HG03139 (cell line): ENCODE results near the gene GMCL1.
"Not testable (repeated sequence)": the region's sequence is repeated elsewhere in the genome, so short reads cannot be mapped to it uniquely, and the experiment has no call there.

Source experiments
- ATAC-seq: cut with Tn5 transposase; IDR thresholded peaks from one replicate; pipeline ENCODE4 v1.9.1; 2021; ENCODE audit not compliant: unreplicated experiment

The GMCL1 gene

DNA sequence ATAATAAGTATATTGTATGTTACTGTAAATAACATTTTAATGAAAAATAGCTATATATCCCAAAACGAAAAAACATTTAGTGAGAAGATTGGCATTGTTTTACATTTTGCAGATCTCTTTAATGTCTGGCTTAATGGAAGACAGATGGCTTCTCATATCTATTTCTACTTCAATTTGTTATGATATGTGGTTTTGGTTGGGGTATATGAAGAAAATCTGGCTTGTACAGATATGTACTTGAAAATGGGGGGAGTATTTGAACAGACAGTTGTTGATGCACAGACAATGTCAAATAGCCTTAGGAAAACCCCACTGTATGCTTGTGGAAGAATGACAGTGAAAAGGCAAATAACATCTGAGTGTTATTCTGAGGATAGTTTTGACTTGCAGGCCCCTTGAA is 23.6 kb upstream of the GMCL1 start:
- no peak for ATAC-seq

DNA sequence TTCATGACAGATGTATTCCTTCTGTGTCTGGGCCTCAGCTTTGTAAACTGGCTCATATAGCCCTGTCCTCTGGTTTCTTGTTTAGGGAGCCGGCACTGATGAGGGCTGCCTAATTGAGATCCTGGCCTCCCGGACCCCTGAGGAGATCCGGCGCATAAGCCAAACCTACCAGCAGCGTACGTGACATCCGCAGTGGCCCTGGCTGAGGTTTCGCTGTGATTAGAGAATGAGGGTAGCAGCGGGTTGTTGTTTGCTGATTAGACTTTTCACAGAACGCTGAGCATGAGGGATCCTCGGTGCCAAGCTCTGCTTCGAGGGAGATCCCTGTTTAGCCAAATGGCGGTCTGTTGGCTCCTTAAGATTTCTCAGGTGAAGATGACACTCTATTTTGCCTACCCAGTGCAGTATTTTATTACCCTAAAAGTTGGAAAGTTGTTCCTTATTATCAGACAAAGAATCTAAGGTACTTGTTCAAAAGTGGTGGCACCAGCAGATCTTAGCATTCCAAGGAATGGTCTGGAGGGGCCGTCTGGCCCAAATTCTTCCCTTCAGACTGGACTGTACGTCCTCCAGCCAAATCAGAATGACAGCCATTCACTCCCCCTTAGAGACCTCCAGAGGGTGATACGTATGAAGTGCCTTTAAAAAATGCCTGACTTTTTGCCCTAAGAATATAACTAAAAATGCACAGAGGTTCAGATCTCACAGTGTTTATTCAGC is 21.5 kb upstream of the GMCL1 start:
- ATAC-seq: no peak

DNA sequence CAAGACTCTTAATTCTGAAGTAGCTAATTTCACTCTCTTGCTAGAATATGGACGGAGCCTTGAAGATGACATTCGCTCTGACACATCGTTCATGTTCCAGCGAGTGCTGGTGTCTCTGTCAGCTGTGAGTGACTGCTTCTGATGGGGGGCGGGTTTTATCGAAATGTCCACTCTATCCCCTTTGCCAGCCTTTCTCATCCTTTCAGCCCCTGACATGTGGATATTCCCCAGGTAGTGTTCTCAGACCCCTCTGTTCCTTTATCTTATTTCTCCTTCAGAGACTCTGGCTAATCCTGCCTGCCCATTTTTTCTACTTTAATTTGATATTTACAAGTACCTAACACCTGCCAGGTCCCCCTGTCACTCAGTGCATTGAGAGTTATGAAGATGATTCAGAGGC is 18.9 kb upstream of the GMCL1 start:
- no peak for ATAC-seq

DNA sequence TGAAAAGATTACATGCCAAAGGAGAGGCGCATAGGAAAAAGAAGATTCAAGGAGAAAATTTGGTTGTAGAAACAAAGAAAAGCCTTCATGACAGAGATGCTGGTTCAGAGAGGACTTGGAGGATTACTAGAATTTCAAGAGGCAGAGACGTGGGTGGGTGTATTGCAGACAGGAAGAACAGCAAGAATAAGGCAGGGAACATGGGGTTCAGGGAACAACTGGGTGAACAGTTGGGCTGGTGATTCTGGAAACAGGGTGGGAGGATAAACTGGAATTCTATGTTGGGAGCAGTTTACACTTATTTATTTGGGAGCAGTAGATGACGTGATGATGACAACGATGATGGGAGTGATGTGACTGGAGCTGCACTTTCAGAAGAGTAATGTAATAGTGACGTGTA is 18.4 kb upstream of the GMCL1 start:
- no peak for ATAC-seq

DNA sequence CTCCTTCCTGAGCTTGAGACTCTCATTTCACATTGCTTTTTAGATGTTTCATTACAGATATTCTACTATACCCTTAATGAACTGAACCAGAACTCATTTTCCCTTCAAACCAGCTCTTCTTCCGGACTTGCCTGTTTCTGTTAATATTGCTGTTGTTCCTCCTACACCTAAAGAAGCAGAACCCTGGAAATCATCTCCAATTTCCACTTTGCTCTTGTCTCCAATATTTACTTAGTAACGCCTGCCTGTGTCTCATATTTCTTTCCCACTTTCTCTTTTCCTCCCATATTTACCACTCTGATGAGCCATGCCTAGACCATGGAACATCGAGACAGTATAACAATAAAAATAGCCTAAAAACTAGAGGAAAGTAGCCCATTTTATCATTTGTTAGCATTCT is 17.9 kb upstream of the GMCL1 start:
- no peak for ATAC-seq

DNA sequence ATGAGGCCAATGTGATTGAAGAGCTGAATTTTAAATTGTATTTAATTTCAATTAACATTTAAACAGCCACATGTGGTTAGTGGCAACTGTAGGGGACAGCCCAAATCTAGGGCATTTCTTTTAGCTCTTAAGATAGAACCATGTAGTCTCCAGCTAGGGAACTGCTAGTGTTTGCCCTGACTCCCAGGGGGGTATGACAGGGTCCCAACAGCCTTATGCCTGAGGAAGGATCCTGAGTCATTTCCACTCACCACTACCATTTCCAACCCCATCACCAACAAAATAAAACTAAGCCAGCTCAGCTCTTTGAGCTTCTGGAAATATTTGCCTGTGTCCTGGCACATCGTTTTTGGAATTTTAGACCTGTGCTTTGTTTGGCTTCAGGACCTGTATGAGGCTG is 13.7 kb upstream of the GMCL1 start:
- no peak for ATAC-seq

DNA sequence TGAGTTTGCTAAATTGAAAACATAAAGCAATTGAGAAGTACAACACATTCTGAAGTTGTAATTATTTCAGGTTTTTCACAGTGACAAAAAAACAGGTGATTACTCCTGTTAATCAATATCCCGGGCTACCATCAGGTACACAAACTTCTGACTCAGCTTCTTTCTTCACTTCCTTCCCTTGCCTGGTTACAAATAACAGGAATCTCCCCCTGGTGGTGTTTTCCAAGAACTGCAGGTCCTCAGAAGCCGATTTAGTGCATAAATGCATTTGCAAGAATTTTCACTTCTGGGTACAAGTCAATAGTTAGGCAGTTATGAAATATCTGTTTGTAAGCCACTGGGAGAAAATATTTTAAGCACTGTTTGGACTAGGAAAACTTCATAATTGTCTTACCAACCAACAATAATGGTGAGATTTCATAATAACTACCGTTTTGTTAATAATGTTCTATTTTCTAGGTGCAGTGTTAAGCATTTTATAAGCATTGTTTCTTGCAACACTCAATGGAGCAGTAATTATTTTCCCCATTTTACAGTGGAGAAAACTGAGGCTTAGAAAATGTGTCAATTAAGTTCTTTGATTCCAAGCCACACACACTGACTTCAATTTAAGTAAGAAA is 12.4 kb upstream of the GMCL1 start:
- peak; percentile 68 for ATAC-seq

DNA sequence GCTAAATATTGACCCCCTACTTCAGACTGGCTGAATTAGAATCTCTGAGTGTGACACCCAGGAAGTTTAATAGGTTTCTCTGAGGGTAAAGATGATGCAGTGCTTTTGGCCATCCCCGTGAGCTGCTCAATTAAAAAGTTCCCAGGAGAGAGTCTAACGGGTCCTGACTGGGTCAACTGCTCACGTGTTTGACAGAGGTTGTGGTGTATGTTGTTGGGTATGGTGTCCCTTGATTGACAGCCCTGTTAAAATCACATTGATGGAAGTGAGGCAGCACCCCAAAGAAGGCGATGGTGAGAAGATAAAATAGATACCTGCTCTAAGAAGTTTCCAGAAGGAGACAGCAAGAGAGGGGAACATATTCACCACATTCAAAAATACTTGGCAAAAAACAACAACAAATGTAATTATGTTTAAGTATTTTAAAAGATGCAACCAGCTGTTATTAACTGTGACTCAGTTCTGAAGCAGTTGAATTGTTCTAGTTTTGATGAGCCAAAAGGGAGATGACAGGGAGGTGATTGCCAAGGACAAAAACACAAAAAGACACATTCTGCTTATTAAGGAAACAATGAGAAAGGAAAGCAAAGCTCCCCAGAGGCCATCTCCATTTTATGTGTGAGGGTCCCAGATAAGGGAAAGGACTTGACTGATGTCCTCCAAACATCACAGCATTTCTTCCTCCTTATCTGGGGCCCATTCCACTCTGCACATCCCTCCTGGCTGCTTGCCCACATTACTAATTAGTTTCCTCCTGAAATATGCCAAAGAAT is 11.5 kb upstream of the GMCL1 start:
- ATAC-seq: no peak

DNA sequence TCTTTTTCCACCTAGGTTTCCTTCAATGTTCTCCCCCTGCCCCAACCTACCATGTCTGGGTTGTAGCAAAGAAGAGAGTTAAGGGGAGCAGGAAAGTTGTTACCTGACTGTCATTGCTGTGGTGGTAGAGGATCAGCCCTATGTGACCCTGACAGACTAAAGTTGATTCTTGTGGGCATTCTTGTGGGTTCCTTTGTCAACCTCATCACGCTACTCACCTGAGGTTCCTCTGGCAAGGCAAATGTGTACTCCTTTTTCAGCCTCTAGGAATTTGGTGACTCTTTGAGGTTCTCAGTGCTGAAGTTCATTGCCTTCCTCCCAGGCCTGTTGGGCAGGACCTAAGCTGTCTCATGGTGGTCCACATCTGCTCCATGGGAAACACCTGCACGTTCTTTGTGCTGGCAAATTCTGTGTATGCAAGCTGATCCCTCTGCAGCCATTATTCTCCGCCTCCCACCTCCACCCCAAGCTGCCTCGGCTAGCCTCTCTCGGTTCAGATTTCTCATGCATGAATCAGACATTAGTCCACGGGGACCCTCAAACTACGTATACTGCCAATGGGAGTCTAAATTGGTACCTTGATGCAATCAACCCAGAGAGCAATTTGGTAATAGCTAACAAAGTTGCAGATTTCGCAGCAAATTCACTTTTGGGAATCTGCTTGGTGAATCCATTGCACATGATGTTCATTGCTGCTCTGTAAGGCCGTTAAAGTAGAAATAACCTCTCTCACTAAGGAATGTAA is 1.5 kb upstream of the GMCL1 start:
- ATAC-seq: no peak

DNA sequence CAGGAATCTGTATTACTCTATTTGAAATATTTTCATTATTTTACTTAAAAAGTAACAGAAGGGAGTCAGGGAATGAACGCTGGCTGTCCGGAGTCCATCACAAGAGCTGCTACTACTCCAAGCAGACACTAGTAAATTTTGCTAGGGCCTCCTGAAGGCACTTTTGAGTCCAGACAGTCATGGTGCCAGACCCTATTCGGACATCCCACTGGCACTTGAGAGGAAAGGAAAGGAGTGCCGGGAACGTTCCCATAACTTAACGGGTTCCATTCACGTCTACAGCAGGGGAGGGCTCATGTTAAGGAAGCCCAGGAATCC is 563 bp upstream of the GMCL1 start:
- peak; percentile 9 for ATAC-seq

DNA sequence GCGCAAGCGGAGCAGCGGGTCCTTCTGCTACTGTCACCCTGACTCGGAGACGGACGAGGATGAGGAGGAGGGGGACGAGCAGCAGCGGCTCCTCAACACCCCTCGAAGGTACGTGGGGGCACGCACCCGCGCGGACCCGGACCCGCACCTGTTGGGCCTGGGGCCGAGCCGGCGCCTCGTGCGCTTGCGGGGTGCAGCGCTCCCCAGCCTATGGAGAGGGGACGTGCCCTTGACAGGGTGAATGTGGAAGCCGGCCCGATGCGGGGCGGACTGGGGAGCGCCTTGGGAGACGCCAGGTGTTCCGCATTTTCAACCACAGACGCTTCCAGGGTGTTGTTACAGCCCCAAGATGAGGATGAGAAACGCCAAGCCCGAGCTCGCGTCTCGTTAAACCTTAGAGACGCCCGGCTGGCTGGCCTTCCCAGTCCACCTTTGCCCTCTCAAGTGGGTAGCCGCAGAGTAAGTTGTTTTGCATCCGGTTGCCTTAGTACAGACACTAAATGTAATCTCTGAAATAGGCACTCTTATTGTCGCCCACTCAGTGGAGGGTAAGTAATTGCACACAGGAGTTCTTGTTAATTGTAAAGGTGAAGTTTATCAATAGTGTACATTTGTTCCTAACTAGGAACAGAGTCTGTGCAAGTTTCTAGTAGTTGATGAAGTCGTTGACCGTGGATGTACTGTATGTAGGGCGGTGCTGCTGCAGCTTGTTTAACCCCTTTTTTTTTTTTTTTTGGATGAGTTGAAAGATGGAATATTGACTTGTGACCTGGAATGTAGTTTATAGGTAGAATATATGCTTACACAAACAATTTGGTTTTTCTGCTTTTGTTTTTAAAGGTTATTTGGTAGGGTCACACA is 815 bp downstream of the GMCL1 start:
- peak; percentile 22 for ATAC-seq

DNA sequence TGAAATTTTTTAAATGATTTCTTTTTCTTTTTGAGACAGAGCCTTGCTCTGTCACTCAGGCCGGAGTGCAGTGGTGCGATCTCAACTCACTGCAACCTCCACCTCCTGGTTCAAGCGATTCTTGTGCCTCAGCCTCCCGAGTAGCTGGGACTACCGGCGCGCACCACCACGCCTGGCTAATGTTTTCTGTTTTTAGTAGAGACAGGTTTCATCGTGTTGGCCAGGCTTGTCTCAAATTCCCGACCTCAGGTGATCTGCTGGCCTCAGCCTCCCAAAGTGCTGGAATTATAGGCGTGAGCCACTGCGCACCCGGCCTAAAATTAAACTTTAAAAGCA is 1.4 kb downstream of the GMCL1 start:
- not testable (repeated sequence) for ATAC-seq

DNA sequence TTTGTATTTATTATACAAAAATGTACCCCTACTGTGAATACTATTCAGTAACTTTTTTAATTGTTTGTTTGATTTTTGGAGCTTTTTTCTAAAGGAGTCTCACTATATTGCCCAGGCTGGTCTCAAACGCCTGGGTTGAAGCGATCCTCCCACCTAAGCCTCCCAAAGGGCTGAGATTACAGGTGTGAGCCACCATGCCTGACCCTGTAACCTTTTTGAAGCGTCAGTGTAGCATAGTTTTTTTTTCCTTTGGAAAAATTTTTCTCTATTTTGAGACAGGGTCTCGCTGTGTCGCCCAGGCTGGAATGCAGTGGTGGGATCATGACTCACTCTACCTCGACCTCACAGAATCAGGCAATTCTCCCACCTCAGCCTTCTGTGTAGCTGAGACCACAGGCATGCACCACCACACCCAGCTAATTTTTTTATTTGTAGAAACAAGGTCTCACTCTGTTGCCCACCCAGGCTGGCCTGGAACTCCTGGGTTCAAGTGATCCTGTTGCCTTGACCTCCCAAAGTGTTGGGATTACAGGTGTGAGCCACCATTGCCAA is 2.0 kb downstream of the GMCL1 start:
- ATAC-seq: no peak

DNA sequence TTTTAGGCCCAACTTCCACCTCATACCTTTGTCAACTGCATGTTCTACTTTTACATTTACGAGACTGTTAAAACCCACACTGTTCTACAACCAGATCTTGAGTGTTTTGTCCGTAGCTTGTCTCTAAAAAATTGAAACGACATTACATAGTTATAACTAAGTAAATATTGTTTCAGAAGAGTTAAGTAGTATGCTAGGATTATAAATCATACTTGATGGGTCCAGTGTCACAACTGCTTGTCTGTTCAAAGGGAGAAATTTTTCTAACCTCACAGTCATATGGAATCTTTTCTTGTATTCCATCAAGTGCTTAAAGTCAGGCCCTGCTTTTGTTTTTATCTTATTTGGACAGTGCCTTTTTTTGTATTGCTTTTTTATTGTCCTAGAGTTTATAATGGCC is 4.3 kb downstream of the GMCL1 start:
- ATAC-seq: no peak

DNA sequence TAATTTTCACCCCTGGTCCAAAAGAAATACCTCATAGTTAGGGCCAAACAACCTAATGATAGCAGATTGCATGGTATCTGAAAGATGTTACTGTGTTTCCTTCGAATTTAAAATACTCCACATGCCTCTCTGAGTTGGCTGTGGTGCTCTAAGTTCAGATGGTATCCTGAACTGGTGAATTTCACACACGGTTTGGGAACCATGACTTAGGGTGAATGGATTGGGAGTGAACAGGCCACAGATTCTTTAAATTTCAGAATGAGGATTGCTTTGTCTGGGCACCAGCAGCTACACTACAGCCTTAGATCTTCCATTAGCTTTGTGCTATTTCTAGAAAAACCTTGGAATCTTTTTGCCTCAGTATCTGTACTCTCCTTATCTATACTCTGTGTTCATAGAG is 6.2 kb downstream of the GMCL1 start:
- no peak for ATAC-seq

DNA sequence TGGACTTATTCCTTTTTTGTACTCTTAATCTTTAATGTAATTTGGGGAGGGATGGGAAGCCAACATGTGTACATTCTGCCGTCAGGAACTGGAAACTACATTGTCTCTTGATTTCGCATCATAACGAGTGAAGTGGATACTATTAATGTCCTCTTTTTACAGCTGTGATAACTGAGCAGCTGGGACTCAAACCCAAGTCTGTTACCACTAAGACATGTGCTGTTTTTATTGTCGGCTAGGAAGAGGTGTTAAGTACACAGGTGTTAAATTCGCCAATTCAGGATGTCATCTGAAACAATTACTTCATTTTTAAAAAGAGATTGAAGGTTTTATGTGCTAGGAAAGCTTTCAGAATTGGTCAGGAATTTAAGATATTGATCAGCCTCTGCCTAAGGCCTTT is 6.9 kb downstream of the GMCL1 start:
- no peak for ATAC-seq

DNA sequence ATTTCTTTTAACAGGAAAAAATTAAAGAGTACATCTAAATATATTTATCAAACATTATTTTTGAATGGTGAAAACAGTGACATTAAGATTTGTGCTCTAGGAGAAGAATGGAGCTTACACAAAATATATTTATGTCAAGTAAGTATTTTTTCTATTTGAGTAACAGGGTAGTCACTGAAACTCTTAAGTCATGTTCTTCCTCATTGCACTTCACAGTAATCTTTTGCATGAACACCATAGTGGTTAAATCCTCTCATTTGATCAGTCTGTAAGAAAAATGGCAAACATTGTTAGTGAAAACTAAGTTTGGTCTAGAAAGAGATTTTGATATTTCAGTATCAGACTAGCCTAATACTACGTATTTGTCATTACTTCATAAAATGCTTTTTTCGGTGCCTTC is 8.1 kb downstream of the GMCL1 start:
- no peak for ATAC-seq

DNA sequence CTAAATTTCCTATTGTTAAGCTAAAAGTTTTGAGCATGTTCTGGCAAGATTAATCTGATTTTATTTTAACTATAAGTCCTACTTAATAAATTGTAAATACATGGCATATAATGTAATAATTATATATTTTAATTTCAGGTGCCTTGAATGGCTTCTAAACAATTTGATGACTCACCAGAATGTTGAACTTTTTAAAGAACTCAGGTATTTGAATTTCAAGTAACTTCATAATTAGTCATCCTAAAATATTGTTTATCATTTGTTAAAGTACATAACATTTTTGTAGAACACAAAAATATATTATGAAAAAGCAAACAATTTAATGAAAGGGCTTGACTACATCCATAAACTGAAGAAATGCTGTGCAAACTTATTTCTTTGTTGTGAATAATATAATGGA is 14.5 kb downstream of the GMCL1 start:
- no peak for ATAC-seq

DNA sequence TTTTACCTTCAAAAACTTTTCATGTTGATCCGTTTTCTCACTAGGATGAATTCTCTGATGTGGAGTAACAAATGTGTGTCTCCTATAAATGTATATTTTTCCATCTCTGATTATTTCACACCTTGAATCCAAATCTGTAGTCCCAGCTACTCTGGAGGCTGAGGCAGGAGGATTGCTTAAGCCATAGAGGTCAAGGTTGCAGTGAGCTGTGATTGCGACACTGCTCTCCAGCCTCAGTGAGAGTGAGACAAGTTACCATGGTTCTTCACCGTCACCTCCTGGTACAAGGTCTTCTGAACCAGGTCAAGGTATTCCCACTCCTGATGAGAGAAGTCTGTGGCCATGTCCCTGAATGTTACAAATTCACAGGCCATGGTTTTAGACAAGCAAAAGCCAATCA is 15.1 kb downstream of the GMCL1 start:
- no peak for ATAC-seq

DNA sequence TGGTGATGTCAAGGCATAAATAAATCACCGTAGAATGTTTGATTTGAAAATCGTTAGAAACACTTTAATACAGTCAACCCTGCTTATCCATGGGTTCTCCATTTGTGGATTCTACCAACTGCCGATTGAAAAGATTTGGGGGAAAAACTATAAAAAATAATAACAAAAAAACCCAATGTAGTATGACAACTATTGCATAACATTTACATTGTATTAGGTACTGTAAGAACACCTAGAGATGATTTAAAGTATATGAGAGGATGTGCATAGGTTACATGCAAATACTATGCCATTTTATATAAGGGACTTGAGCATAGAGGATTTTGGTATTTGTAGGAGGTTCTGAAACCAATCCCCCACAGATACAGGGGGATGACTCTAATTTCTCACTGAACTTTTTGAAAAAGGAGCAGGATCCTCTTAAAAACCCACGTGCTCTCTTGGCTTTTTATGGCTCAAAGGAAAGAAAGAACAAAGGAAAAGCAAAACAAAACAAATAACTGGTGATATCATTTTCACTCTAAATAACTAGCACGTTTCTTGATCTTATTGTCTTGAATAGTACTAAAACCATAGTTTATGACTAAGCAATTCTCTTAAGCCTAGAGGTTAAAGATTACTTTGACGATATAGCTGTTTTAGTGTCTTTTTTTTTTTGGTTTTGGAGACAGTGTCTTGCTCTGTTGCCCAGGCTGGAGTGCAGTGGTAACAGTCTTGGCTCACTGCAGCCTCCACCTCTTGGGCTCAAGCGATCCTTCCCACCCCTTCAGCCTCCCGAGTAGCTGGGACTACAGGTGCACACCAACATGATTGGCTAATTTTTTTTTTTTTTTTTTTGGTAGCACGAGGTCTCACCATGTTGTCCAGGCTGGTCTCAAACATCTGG is 17.0 kb downstream of the GMCL1 start:
- no peak for ATAC-seq
